GM12878 (cell line): ENCODE measurements around the gene TXNDC5. TPM values are rescaled to one million over a fixed set of nuclear protein-coding genes. Genes with fewer than 3 reads are reported as not detected.

Experiments
- ATAC-seq: fragments of 200-7000 bp; cut with Tn5 transposase; 3 replicates; pipeline ENCODE4 v1.9.1; 2020; ENCODE audit warnings: mild to moderate bottlenecking, moderate library complexity
- BruUV-seq: library from RNA; stranded (reverse); fragments of 400-500 nt; replicated peaks from 2 replicates; lab custom pipeline; 2021; lab: Mats Ljungman, UMichigan
- CTCF ChIA-PET: fragments of 300-600 bp; sonication (Branson Sonifier 250); formaldehyde crosslinking; extraction: SDS; loops from one replicate; lab custom pipeline; 2021; ENCODE audit warnings: inconsistent platforms; lab: Yijun Ruan, JAX
- POLR2A ChIA-PET: fragments of 350-600 bp; formaldehyde crosslinking; extraction: SDS; loops from one replicate; lab custom pipeline; 2021; ENCODE audit warnings: inconsistent platforms; lab: Charles Lee
- RAD21 ChIA-PET: fragments of 300-600 bp; sonication (Branson Sonifier 250); formaldehyde crosslinking; loops from one replicate; lab custom pipeline; 2023; ENCODE audit warnings: antibody characterized with exemption; ENCODE audit not compliant: unreplicated experiment; lab: Charles Lee
- SMC1A ChIA-PET: fragments of 300-600 bp; sonication (Branson Sonifier 250); formaldehyde crosslinking; loops from one replicate; lab custom pipeline; 2023; ENCODE audit not compliant: unreplicated experiment, uncharacterized antibody; lab: Charles Lee
- DNase-seq: peaks from one replicate; pipeline ENCODE4 v3.0.0-alpha.2; 2011; ENCODE audit warnings: low read depth, low spot score
- FAIRE-seq: peaks from 3 replicates; lab custom pipeline; 2011; peaks lifted over from hg19 to GRCh38; lab: Jason Lieb, UNC
- H2AFZ ChIP-seq: 2 replicates; pipeline ENCODE4 v1.6.0; 2011; ENCODE audit warnings: low read depth, low read length, control low read depth; ENCODE audit not compliant: control insufficient read depth
- H3K27ac ChIP-seq: 2 replicates; pipeline ENCODE4 v1.5.1; 2011; ENCODE audit warnings: control low read depth; ENCODE audit not compliant: control insufficient read depth, insufficient read depth
- H3K27me3 ChIP-seq, 2 experiments: replicated peaks in 1 of 2; 2 replicates each; pipeline versions ENCODE4 v1.6.0 to v1.6.1; 2011; ENCODE audit warnings: low read length in 1 of 2; ENCODE audit not compliant: control insufficient read depth in 2 of 2, insufficient read depth in 2 of 2
- H3K36me3 ChIP-seq, 2 experiments: 2 replicates each; pipeline ENCODE4 v1.5.1; 2011; ENCODE audit warnings: low read length in 1 of 2; ENCODE audit not compliant: control insufficient read depth in 2 of 2, insufficient read depth in 2 of 2
- H3K4me1 ChIP-seq: 2 replicates; pipeline ENCODE4 v1.6.1; 2011; ENCODE audit warnings: mild to moderate bottlenecking, low read length, moderate library complexity, mixed read lengths; ENCODE audit not compliant: control insufficient read depth, insufficient read depth
- H3K4me2 ChIP-seq: 2 replicates; pipeline ENCODE4 v1.6.0; 2011; ENCODE audit warnings: control low read depth; ENCODE audit not compliant: control insufficient read depth, insufficient read depth
- H3K4me3 ChIP-seq: fragments of 200-600 bp; sonication (generic); 2 replicates; pipeline ENCODE4 v1.5.1; 2016
- H3K79me2 ChIP-seq: 2 replicates; pipeline ENCODE4 v1.6.0; 2011; ENCODE audit warnings: low read length; ENCODE audit not compliant: control insufficient read depth, insufficient read depth
- H3K9ac ChIP-seq: 2 replicates; pipeline ENCODE4 v1.8.0; 2011; ENCODE audit warnings: low read length, control low read depth, mixed read lengths; ENCODE audit not compliant: control insufficient read depth, insufficient read depth
- H3K9me3 ChIP-seq: replicated peaks from 3 replicates; pipeline ENCODE4 v1.5.1; 2011; ENCODE audit warnings: mild to moderate bottlenecking, low read length; ENCODE audit not compliant: control insufficient read depth, insufficient read depth
- H4K20me1 ChIP-seq: 2 replicates; pipeline ENCODE4 v1.6.0; 2011; ENCODE audit not compliant: control insufficient read depth, insufficient read depth
- MTA3 ChIP-seq: IDR thresholded peaks from 2 replicates; pipeline ENCODE4 v1.6.1; 2012; ENCODE audit warnings: low read length, inconsistent platforms, borderline replicate concordance
- NFYB ChIP-seq: IDR thresholded peaks from 2 replicates; pipeline ENCODE4 v1.6.1; 2011; ENCODE audit warnings: low read depth, mild to moderate bottlenecking, low read length, improper control_type of control experiment, moderate library complexity; ENCODE audit not compliant: insufficient read depth
- NR2C2 ChIP-seq: IDR thresholded peaks from 2 replicates; pipeline ENCODE4 v1.6.1; 2011; ENCODE audit warnings: borderline replicate concordance, low read depth; ENCODE audit not compliant: control insufficient read depth, insufficient read length
- POLR2A ChIP-seq: IDR thresholded peaks from 2 replicates; pipeline ENCODE4 v1.6.1; 2011; ENCODE audit warnings: low read depth, mild to moderate bottlenecking, low read length
- SMAD1 ChIP-seq: fragments of 450-650 bp; IDR thresholded peaks from 2 replicates; pipeline ENCODE4 v1.6.1; 2018; ENCODE audit warnings: mild to moderate bottlenecking, low read depth; ENCODE audit not compliant: partially characterized antibody
- SUZ12 ChIP-seq: fragments of 200-600 bp; sonication (generic); IDR thresholded peaks from one replicate; pipeline ENCODE4 v1.6.1; 2018; ENCODE audit warnings: antibody characterized with exemption, mild to moderate bottlenecking; ENCODE audit not compliant: unreplicated experiment
- WGBS: methylation state at CpG from one replicate; pipeline ENCODE4 v1.1.6; 2016; ENCODE audit warnings: low lambda C conversion rate; ENCODE audit not compliant: insufficient replicate concordance, insufficient coverage; ENCODE audit errors: missing lambda C conversion rate; 5-methylcytosine and 5-hydroxymethylcytosine counted together
- in situ Hi-C: fragments of 300-500 bp; cut with MboI; formaldehyde crosslinking; loops from 9 replicates; pipeline ENCODE4 v1.14.3; 2018; ENCODE audit warnings: mixed read lengths
- intact Hi-C: fragments of 100-400 bp; cut with micrococcal nuclease; formaldehyde crosslinking; loops from one replicate; pipeline ENCODE4 v1.14.2; 2022; ENCODE audit not compliant: unreplicated experiment
- polyA plus RNA-seq, 11 experiments: library from polyadenylated mRNA; depleted of rRNA in 4 of 11; unstranded in 6 of 11; stranded (reverse) in 5 of 11; fragments of >200 nt; fragmentation: Nextera tagmentation in 4 of 11; fragmentation: Illumina TruSeq in 1 of 11; extraction: Ambion mirVana in 4 of 11; extraction: Trizol in 1 of 11; gene quantifications; 1 replicate in 1 of 11; 2 replicates in 10 of 11; pipeline versions ENCODE4 v1.2.1 to v1.2.3, GENCODE V29; 2011 to 2016; ENCODE audit warnings: inconsistent platforms in 2 of 11, missing spikeins in 2 of 11, low read depth in 1 of 11
- total RNA-seq, 4 experiments: library from RNA; depleted of rRNA in 3 of 4; stranded (reverse); fragments of >200 nt in 3 of 4; fragmentation: Illumina TruSeq in 1 of 4; extraction: Trizol in 1 of 4; gene quantifications; 2 replicates each; pipeline versions ENCODE4 v1.2.1 to v1.2.3, GENCODE V29; 2013 to 2021

The TXNDC5 gene
- total and polyA plus RNA-seq, 10 of the 15 experiments (the other 5 are each of a cell fraction or from before 2014, with no cell fraction given): 7.2 to 181 (median 132) TPM

DNA sequence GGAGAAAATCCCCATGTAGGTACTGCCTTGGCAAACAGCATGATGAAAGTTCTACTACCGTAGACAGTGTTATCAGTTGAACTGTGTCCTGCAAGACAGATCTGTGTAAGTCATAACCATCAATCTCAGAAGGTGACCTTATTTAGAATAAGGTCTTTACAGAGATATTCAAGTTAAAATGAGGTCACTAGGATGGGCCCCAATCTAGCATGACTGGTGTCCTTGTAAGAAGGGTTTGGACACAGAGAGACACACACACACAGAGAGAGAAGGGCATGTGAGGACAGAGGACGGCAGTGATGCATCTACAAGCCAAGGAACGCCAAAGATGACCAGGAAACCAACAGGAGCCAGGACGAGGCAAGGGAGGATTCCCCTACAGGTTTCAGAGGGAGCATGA, 8.8 kb downstream of the TXNDC5 start:
- no TSS peak for BruUV-seq
- intact Hi-C loops: no loop called here
- no peak overlapping the region for H3K27ac ChIP-seq
- H3K4me3 ChIP-seq: no peak overlapping the region
- H3K9me3 ChIP-seq: no peaks in the 10 kb centered on the region
- no peak for DNase-seq
- peaks cover 6% of the 10 kb centered on the region for H4K20me1 ChIP-seq
- H3K9ac ChIP-seq: no peak overlapping the region
- no peak overlapping the region for H2AFZ ChIP-seq
- H3K79me2 ChIP-seq: peaks cover 22% of the 10 kb centered on the region
- WGBS: 88% methylated on average over 4 of the region's 4 CpGs
- peaks cover 19 to 51% of the 10 kb centered on the region in 2 experiments for H3K36me3 ChIP-seq
- no peaks in the 10 kb centered on the region for H3K27me3 ChIP-seq
- RAD21 ChIA-PET: no interaction called here
- no peak for ATAC-seq
- CTCF ChIA-PET: interaction anchor here (0.8 kb wide), 1 partner anchor 105 kb away, joined by 4 read pairs; no protein-coding TSS in a partner anchor
- H3K4me1 ChIP-seq: peaks cover 22% of the 10 kb centered on the region
- TF ChIP-seq NR2C2 (no peak), MTA3 (no peak), SMAD1 (no peak), NFYB (no peak)
- no peak for FAIRE-seq
- in situ Hi-C loops: no loop called here
- no peak overlapping the region for H3K4me2 ChIP-seq
- SMC1A ChIA-PET: no interaction called here
- POLR2A ChIA-PET: no interaction called here

- no peak for ATAC-seq
- ChIA-PET SMC1A (no interaction called here), CTCF (interaction anchor here (1.5 to 2.4 kb wide), 3 partner anchors 93 to 159 kb away, joined by 3 to 16 read pairs (median 8); no protein-coding TSS in a partner anchor), RAD21 (no interaction called here), POLR2A (no interaction called here)
- Histone ChIP-seq H3K4me1 (peaks cover 21% of the 10 kb centered on the region), H2AFZ (no peak overlapping the region), H3K4me2 (no peak overlapping the region), H3K36me3 (peaks cover 21 to 55% of the 10 kb centered on the region in 2 experiments), H3K27me3 (no peaks in the 10 kb centered on the region), H4K20me1 (peaks cover 6% of the 10 kb centered on the region), H3K9ac (no peak overlapping the region), H3K27ac (no peak overlapping the region), H3K4me3 (no peak overlapping the region), H3K9me3 (no peaks in the 10 kb centered on the region), H3K79me2 (peaks cover 17% of the 10 kb centered on the region)
- in situ Hi-C loops (no loop called here), intact Hi-C loops (no loop called here)
- TF ChIP-seq POLR2A (peak; percentile 17; the same call in 1 of the 2 replicates), SUZ12 (no peak)
- FAIRE-seq: peak; percentile 31
- BruUV-seq: no TSS peak
- DNase-seq: no peak
- WGBS: 94% methylated on average over 9 of the region's 9 CpGs
Observed at GRCh38 chr6:7901056-7901455, 9.5 kb downstream of the TXNDC5 start.
